Endothelial cell of umbilical vein (primary cell): ENCODE results near the gene HAUS7.

Experiments
- CTCF ChIP-seq, 2 donors: IDR thresholded peaks; 1 replicate in 1 of 2; 2 replicates in 1 of 2; pipeline ENCODE4 v1.5.1; 2011; ENCODE audit warnings: low read length in 2 of 2, mild to moderate bottlenecking in 2 of 2, moderate library complexity in 2 of 2, control low read depth in 1 of 2, inconsistent platforms in 1 of 2, low read depth in 1 of 2; ENCODE audit not compliant: insufficient read depth in 1 of 2; ENCODE audit errors: extremely low read depth in 1 of 2
- EZH2 ChIP-seq: IDR thresholded peaks from 2 replicates; pipeline ENCODE4 v1.6.1; 2012; ENCODE audit warnings: borderline replicate concordance, low read depth, mild to moderate bottlenecking, moderate library complexity, low read length, inconsistent platforms; ENCODE audit not compliant: severe bottlenecking
- FOS ChIP-seq: IDR thresholded peaks from 2 replicates; pipeline ENCODE4 v1.6.1; 2011; ENCODE audit warnings: mild to moderate bottlenecking, low read length, moderate library complexity, borderline replicate concordance; ENCODE audit not compliant: insufficient read depth
- JUN ChIP-seq: IDR thresholded peaks from 2 replicates; pipeline ENCODE4 v1.6.1; 2011; ENCODE audit warnings: borderline replicate concordance, low read depth; ENCODE audit not compliant: insufficient read length, insufficient read depth
- MYC ChIP-seq: IDR thresholded peaks from one replicate; pipeline ENCODE4 v1.6.1; 2011; ENCODE audit warnings: mild to moderate bottlenecking, low read depth, low read length
- POLR2A ChIP-seq: IDR thresholded peaks from 2 replicates; pipeline ENCODE4 v1.6.1; 2012; ENCODE audit warnings: low read depth, mild to moderate bottlenecking, control low read depth, low read length

GRCh38 chrX:153445856-153446635 lies 24.3 kb downstream of the HAUS7 start, which contains the start of gene TREX2:
- TF ChIP-seq CTCF (IDR thresholded peaks at IDR 0.05; ENCODE audit: extremely low read depth in 1 of 2, insufficient read depth in 1 of 2, low read depth in 1 of 2, low read length in 2 of 2) (no peak), POLR2A (no peak), MYC (no peak), EZH2 (no peak), JUN (no peak), FOS (no peak)
